Measurements from ENCODE around the gene COPS3. TPM values are rescaled to one million over a fixed set of nuclear protein-coding genes. Genes with fewer than 3 reads are reported as not detected.

Gene COPS3
- polyA plus RNA-seq, 1 donor from 2014 or later: 213 TPM

GRCh38 chr17:17207998-17208397 lies 73.0 kb downstream of the COPS3 start:
- Histone ChIP-seq H3K9ac (ENCODE audit: low read length) (no peak overlapping the region), H3K4me2 (ENCODE audit: low read length) (no peak overlapping the region), H3F3A (ENCODE audit: insufficient read depth, low read length, poor library complexity, severe bottlenecking) (no peaks in the 10 kb centered on the region), H4K20me1 (ENCODE audit: insufficient read depth) (no peaks in the 10 kb centered on the region), H3K4me3 (ENCODE audit: low read length) (no peak overlapping the region), H3K9me2 (ENCODE audit: insufficient read depth, low read length) (no peaks in the 10 kb centered on the region), H3K27ac (ENCODE audit: low read length) (no peak overlapping the region), H3K27me3 (ENCODE audit: insufficient read depth, low read depth, low read length) (no peaks in the 10 kb centered on the region), H3K9me3 (ENCODE audit: low read length) (no peaks in the 10 kb centered on the region), H3K79me2 (replicated peaks; ENCODE audit: insufficient read depth, low read length) (no peaks in the 10 kb centered on the region), H3K36me3 (ENCODE audit: insufficient read depth, low read length) (no peaks in the 10 kb centered on the region), H2AFZ (ENCODE audit: low read depth, low read length) (no peak overlapping the region)
- no peak for TF ChIP-seq EP300 (conservative IDR thresholded peaks at IDR 0.05; ENCODE audit: poor library complexity, severe bottlenecking)
- no peak for TF ChIP-seq POLR2AphosphoS5 (IDR thresholded peaks at IDR 0.05)
- TF ChIP-seq CTCF (IDR thresholded peaks at IDR 0.05; ENCODE audit: poor library complexity, severe bottlenecking): no peak
- no peak for TF ChIP-seq EZH2 (IDR thresholded peaks at IDR 0.05; ENCODE audit: borderline replicate concordance, insufficient read depth, low read length, poor library complexity, severe bottlenecking)
- no peak for TF ChIP-seq REST (IDR thresholded peaks at IDR 0.05; ENCODE audit: borderline replicate concordance)
- TF ChIP-seq SMC3 (conservative IDR thresholded peaks at IDR 0.05; ENCODE audit: poor library complexity): no peak
- no peak for TF ChIP-seq TAF1 (IDR thresholded peaks at IDR 0.05; ENCODE audit: low read depth)
- TF ChIP-seq RAD21 (conservative IDR thresholded peaks at IDR 0.05): no peak
- no peak for TF ChIP-seq MXI1 (conservative IDR thresholded peaks at IDR 0.05; ENCODE audit: poor library complexity, severe bottlenecking)

DNA sequence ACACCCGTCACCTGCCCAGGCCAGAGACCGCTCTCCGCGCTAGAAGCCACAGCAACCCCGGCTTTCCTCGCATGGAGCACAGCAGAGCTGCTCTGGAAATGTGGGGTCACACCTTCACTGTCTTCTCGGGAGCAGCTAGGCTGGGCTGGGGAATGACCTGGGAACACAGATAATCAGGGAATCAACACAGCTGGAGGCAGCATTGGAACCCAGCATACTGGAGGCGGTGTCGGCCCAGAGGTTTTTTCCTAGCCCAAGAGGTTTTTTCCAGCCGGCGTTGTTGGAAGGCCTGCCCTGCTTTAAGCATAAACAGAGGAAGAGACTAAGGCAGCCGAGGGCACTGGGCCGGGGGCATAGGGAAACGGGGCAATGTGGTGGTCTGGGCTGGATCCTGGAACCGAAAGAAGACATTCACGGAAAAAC lies 74.1 kb downstream of the COPS3 start:
- Histone ChIP-seq H3K9me2 (ENCODE audit: insufficient read depth, low read length) (no peaks in the 10 kb centered on the region), H3K79me2 (replicated peaks; ENCODE audit: insufficient read depth, low read length) (no peaks in the 10 kb centered on the region), H3K9me3 (ENCODE audit: low read length) (no peaks in the 10 kb centered on the region), H4K20me1 (ENCODE audit: insufficient read depth) (no peaks in the 10 kb centered on the region), H3K27me3 (ENCODE audit: insufficient read depth, low read depth, low read length) (no peaks in the 10 kb centered on the region), H2AFZ (ENCODE audit: low read depth, low read length) (no peak overlapping the region), H3F3A (ENCODE audit: insufficient read depth, low read length, poor library complexity, severe bottlenecking) (no peaks in the 10 kb centered on the region), H3K27ac (ENCODE audit: low read length) (no peak overlapping the region), H3K4me2 (ENCODE audit: low read length) (no peak overlapping the region), H3K9ac (ENCODE audit: low read length) (no peak overlapping the region), H3K36me3 (ENCODE audit: insufficient read depth, low read length) (no peaks in the 10 kb centered on the region), H3K4me3 (ENCODE audit: low read length) (no peak overlapping the region)
- TF ChIP-seq REST (IDR thresholded peaks at IDR 0.05; ENCODE audit: borderline replicate concordance): no peak
- TF ChIP-seq SMC3 (conservative IDR thresholded peaks at IDR 0.05; ENCODE audit: poor library complexity): no peak
- no peak for TF ChIP-seq MXI1 (conservative IDR thresholded peaks at IDR 0.05; ENCODE audit: poor library complexity, severe bottlenecking)
- no peak for TF ChIP-seq EZH2 (IDR thresholded peaks at IDR 0.05; ENCODE audit: borderline replicate concordance, insufficient read depth, low read length, poor library complexity, severe bottlenecking)
